Sigmoid colon (tissue), 7 donors: Measurements from ENCODE around the gene PRDM10. TPM values are rescaled to one million over a fixed set of nuclear protein-coding genes. Genes with fewer than 3 reads are reported as not detected.

Experiments
- DNase-seq: peaks from one replicate; pipeline ENCODE4 v3.0.0-alpha.2; 2019
- H3K27ac ChIP-seq, 4 donors: fragments of 200-600 bp; sonication (generic); one replicate each; pipeline ENCODE4 v1.5.1; 2016 to 2019; ENCODE audit warnings: mild to moderate bottlenecking in 1 of 4
- H3K27me3 ChIP-seq, 3 donors: fragments of 200-600 bp; sonication (generic); one replicate each; pipeline ENCODE4 v1.5.1; 2019; ENCODE audit warnings: mild to moderate bottlenecking in 1 of 3
- H3K36me3 ChIP-seq, 4 donors: fragments of 200-600 bp; sonication (generic); one replicate each; pipeline ENCODE4 v1.5.1; 2016 to 2019
- H3K4me1 ChIP-seq, 4 donors: fragments of 200-600 bp; sonication (generic); one replicate each; pipeline ENCODE4 v1.5.1; 2017 to 2019
- H3K4me3 ChIP-seq, 4 donors: fragments of 200-600 bp; sonication (generic); one replicate each; pipeline ENCODE4 v1.5.1; 2017 to 2019; ENCODE audit warnings: mild to moderate bottlenecking in 2 of 4, moderate library complexity in 1 of 4
- H3K9me3 ChIP-seq, 4 donors: fragments of 200-600 bp in 3 of 4; sonication (generic) in 3 of 4; one replicate each; pipeline versions ENCODE4 v1.5.1 to v1.6.1; 2013 to 2019
- CTCF ChIP-seq, 4 experiments: fragments of 450-650 bp in 3 of 4; fragments of 200-600 bp in 1 of 4; IDR thresholded peaks; one replicate each; pipeline ENCODE4 v1.5.1; 2016 to 2019; ENCODE audit warnings: antibody characterized with exemption in 4 of 4, mild to moderate bottlenecking in 3 of 4, moderate library complexity in 2 of 4
- EP300 ChIP-seq, 4 donors: sonication (generic); formaldehyde crosslinking; IDR thresholded peaks; one replicate each; pipeline ENCODE4 v1.6.1; 2017; ENCODE audit warnings: antibody characterized with exemption in 4 of 4
- POLR2A ChIP-seq, 2 donors: fragments of 450-650 bp; IDR thresholded peaks; one replicate each; pipeline ENCODE4 v1.6.1; 2016; ENCODE audit warnings: antibody characterized with exemption in 2 of 2, mild to moderate bottlenecking in 2 of 2, moderate library complexity in 2 of 2
- POLR2AphosphoS5 ChIP-seq, 4 donors: sonication (generic); formaldehyde crosslinking; IDR thresholded peaks; one replicate each; pipeline ENCODE4 v1.6.1; 2017; ENCODE audit warnings: antibody characterized with exemption in 4 of 4
- WGBS, 2 donors: extraction: QIAGEN DNeasy Blood & Tissue Kit; methylation state at CpG; one replicate each; pipeline ENCODE4 v1.1.7; 2013; 5-methylcytosine and 5-hydroxymethylcytosine counted together
- intact Hi-C: fragments of 100-400 bp; cut with DNase I; formaldehyde crosslinking; loops from one replicate; pipeline ENCODE4 v1.15.1; 2023
- polyA plus RNA-seq, 3 donors: library from polyadenylated mRNA; stranded (reverse); fragments of 200-250 nt; gene quantifications; one replicate each; pipeline ENCODE4 v1.2.3, GENCODE V29; 2013
- total RNA-seq, 4 donors: library from RNA; depleted of rRNA; stranded (reverse); fragments of >200 nt; gene quantifications; one replicate each; pipeline ENCODE4 v1.1.0, GENCODE V29; 2016
- donor health status: healthy with polysubstance abuse.
- donor health status: Bipolar disorder and iron deficiency.
- donor health status: healthy.

Gene PRDM10
- total and polyA plus RNA-seq, 7 donors, result 1.8 to 11.9 (median 6.3) TPM

DNA sequence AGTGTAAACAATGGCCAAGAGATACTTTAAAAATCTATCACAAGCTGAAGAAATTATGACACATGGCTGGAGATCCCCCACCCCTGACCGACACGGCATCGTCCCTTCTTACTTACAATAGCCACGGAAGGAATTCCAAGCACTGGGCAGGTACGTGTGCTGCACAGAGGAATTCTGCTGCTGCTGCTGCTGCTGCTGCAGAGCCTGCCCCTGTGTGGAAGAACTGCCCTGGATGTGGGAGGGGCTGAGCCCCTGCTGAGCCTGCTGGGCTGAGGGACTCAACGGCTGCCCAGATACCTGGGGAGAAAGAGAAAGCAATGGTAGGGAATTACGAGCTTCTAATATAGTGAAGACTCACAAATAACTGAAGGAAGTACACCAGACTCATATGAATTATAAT, 92.3 kb downstream of the PRDM10 start:
- H3K36me3 ChIP-seq, result peaks cover 2 to 72% (median 20%) of the 10 kb centered on the region in 4 donors
- H3K4me3 ChIP-seq, result no peak overlapping the region
- no peaks in the 10 kb centered on the region for H3K9me3 ChIP-seq
- no peaks in the 10 kb centered on the region for H3K27me3 ChIP-seq
- DNase-seq, result no peak
- H3K4me1 ChIP-seq, result no peaks in the 10 kb centered on the region
- TF ChIP-seq CTCF (IDR thresholded peaks at IDR 0.05), result no peak
- no peak for TF ChIP-seq POLR2AphosphoS5 (IDR thresholded peaks at IDR 0.05)
- no peak for TF ChIP-seq EP300 (IDR thresholded peaks at IDR 0.05)
- no peak for TF ChIP-seq POLR2A (IDR thresholded peaks at IDR 0.05)
- 91 to 95% methylated on average over 7 of the region's 7 CpGs for WGBS, 2 donors
- intact Hi-C loops, result no loop called here
- no peak overlapping the region for H3K27ac ChIP-seq

DNA sequence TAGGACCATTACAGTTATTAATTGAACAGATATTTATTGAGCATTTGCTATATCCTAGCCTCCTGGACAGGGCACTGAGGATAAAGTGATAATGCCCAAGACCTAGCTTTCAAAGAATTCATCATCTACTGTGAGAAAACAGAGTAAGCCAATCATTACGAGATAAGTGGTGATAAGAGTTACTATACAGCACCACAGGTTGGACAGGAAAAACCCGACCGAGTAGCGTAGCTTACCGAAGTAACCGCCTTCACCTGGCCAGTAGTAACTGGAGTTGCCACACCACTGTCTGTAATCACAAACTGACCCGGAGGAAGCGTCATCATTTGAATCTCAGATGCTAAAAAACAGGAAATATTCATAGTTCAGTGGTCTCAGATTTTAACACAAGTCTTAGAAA, 97.2 kb downstream of the PRDM10 start:
- H3K36me3 ChIP-seq, result peaks cover 2 to 70% (median 10%) of the 10 kb centered on the region in 4 donors
- WGBS, 2 donors, result 86 to 91% methylated on average over 8 of the region's 8 CpGs
- intact Hi-C loops, result no loop called here

DNA sequence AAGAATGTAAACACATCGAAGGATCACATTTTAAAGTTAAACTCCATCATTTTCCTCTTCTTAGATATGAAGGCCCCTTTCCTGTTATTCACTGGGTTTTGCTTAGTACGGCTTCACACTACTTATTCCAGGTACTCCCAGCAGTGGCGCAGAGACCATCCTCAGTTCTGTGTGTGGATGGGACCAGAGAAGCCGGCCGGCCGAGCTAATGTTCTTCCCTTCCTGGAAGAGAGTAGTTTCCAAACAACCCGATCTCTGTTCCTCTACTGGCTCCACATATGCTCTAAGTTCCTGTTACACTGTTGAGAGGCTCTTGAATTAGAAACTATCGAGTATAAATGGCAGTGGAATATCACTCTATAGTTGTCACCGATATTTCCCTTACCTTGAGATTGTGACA, 106.6 kb downstream of the PRDM10 start:
- 68 to 69% methylated on average over 9 of the region's 9 CpGs for WGBS, 2 donors

More for the DNA sequence above, 97.2 kb downstream of the PRDM10 start:
- Histone ChIP-seq H3K4me1 (no peaks in the 10 kb centered on the region), H3K9me3 (no peaks in the 10 kb centered on the region), H3K27ac (no peak overlapping the region), H3K27me3 (no peaks in the 10 kb centered on the region), H3K4me3 (no peak overlapping the region)
- DNase-seq, result no peak
- TF ChIP-seq POLR2A (IDR thresholded peaks at IDR 0.05), result no peak
- no peak for TF ChIP-seq EP300 (IDR thresholded peaks at IDR 0.05)
- TF ChIP-seq POLR2AphosphoS5 (IDR thresholded peaks at IDR 0.05), result no peak
- TF ChIP-seq CTCF (IDR thresholded peaks at IDR 0.05), result no peak

GRCh38 chr11:129895126-129896041, 107.3 kb downstream of the PRDM10 start, which contains the start of gene NFRKB:
NFRKB (minus strand) TSS chr11:129895578; CDS start chr11:129892849, 2,729 bp downstream.
- peak; percentile 90 for DNase-seq
- peak within 1 kb of the TSS; percentile 79 to 95 (median 91) for H3K4me3 ChIP-seq
- intact Hi-C loops, result loop anchor here (10.0 kb wide), 1 partner anchor 109 kb away; the partner anchor contains the start of gene PRDM10
- no peaks in the 10 kb centered on the region for H3K9me3 ChIP-seq
- 1 to 2% methylated on average over 77 of the region's 77 CpGs for WGBS, 2 donors
- H3K27ac ChIP-seq, result peak within 1 kb of the TSS; percentile 78 to 87 (median 84)
- TF ChIP-seq POLR2A (IDR thresholded peaks at IDR 0.05) (peak in 1 of 2 donors; percentile 49), CTCF (IDR thresholded peaks at IDR 0.05) (no peak), EP300 (IDR thresholded peaks at IDR 0.05) (no peak), POLR2AphosphoS5 (IDR thresholded peaks at IDR 0.05) (peak; percentile 59 to 92 (median 79))
- H3K27me3 ChIP-seq, result no peaks in the 10 kb centered on the region
- peaks cover 0 to 21% (median 16%) of the 10 kb centered on the region in 4 donors for H3K4me1 ChIP-seq
- H3K36me3 ChIP-seq, result peaks cover 0 to 38% (median 4%) of the 10 kb centered on the region in 4 donors

More for the DNA sequence above, 106.6 kb downstream of the PRDM10 start:
- Histone ChIP-seq H3K4me3 (peak overlapping the region; percentile 79 to 95 (median 91)), H3K36me3 (peaks cover 0 to 34% (median 4%) of the 10 kb centered on the region in 4 donors), H3K27ac (peak overlapping the region; percentile 78 to 87 (median 84)), H3K27me3 (no peaks in the 10 kb centered on the region), H3K4me1 (peaks cover 0 to 21% (median 16%) of the 10 kb centered on the region in 4 donors), H3K9me3 (no peaks in the 10 kb centered on the region)
- intact Hi-C loops, result loop anchor here (10.0 kb wide), 1 partner anchor 109 kb away; the partner anchor contains the start of gene PRDM10
- TF ChIP-seq POLR2A (IDR thresholded peaks at IDR 0.05), result no peak
- no peak for TF ChIP-seq POLR2AphosphoS5 (IDR thresholded peaks at IDR 0.05)
- TF ChIP-seq CTCF (IDR thresholded peaks at IDR 0.05), result no peak
- TF ChIP-seq EP300 (IDR thresholded peaks at IDR 0.05), result no peak
- no peak for DNase-seq
